Tibial nerve (tissue), 4 donors: ENCODE data around the gene LHPP. TPM values are rescaled to one million over a fixed set of nuclear protein-coding genes. Genes with fewer than 3 reads are reported as not detected.

Experiments
- DNase-seq, 2 donors: peaks; one replicate each; pipeline ENCODE4 v3.0.0-alpha.2; 2019; ENCODE audit warnings: low spot score in 2 of 2
- H3K27ac ChIP-seq, 4 donors: fragments of 200-600 bp; sonication (generic) in 3 of 4; one replicate each; pipeline ENCODE4 v1.5.1; 2017 to 2019; ENCODE audit warnings: mild to moderate bottlenecking in 1 of 4
- H3K27me3 ChIP-seq, 2 donors: fragments of 200-600 bp; sonication (generic) in 1 of 2; one replicate each; pipeline versions ENCODE4 v1.5.1 to v1.6.0; 2017 to 2019
- H3K36me3 ChIP-seq, 3 donors: fragments of 200-600 bp; sonication (generic); one replicate each; pipeline ENCODE4 v1.5.1; 2018 to 2019
- H3K4me1 ChIP-seq, 4 donors: fragments of 200-600 bp; sonication (generic) in 3 of 4; one replicate each; pipeline ENCODE4 v1.5.1; 2017 to 2019
- H3K4me3 ChIP-seq, 4 donors: fragments of 200-600 bp; sonication (generic) in 3 of 4; one replicate each; pipeline ENCODE4 v1.5.1; 2017 to 2019; ENCODE audit warnings: mild to moderate bottlenecking in 1 of 4, moderate library complexity in 1 of 4
- H3K9me3 ChIP-seq, 4 donors: fragments of 200-600 bp; sonication (generic) in 3 of 4; one replicate each; pipeline ENCODE4 v1.5.1; 2017 to 2019
- EP300 ChIP-seq, 2 donors: sonication (generic); formaldehyde crosslinking; IDR thresholded peaks; one replicate each; pipeline ENCODE4 v1.6.1; 2017; ENCODE audit warnings: antibody characterized with exemption in 2 of 2, mild to moderate bottlenecking in 1 of 2
- POLR2A ChIP-seq, 2 donors: fragments of 450-650 bp; IDR thresholded peaks; one replicate each; pipeline ENCODE4 v1.6.1; 2017; ENCODE audit warnings: antibody characterized with exemption in 2 of 2, mild to moderate bottlenecking in 2 of 2, moderate library complexity in 2 of 2
- WGBS, 2 donors: methylation state at CpG; one replicate each; pipeline ENCODE4 v1.1.5; 2018; 5-methylcytosine and 5-hydroxymethylcytosine counted together
- total RNA-seq, 4 donors: library from RNA; depleted of rRNA; stranded (reverse); fragments of >200 nt; gene quantifications; one replicate each; pipeline ENCODE4 v1.1.0, GENCODE V29; 2016
- TF ChIP-seq, protein P1 (sequence below), 5 experiments: fragments of 200-600 bp in 3 of 5; fragments of 450-650 bp in 2 of 5; sonication (generic) in 3 of 5; IDR thresholded peaks; one replicate each; pipeline ENCODE4 v1.5.1; 2016 to 2019; ENCODE audit warnings: antibody characterized with exemption in 5 of 5, mild to moderate bottlenecking in 3 of 5, moderate library complexity in 2 of 5

The LHPP gene
- total RNA-seq, 4 donors from 2014 or later, result 25.5 to 211 (median 123) TPM

- no peak overlapping the region for H3K27ac ChIP-seq
- H3K9me3 ChIP-seq, result peaks cover 0 to 2% (median 0%) of the 10 kb centered on the region in 4 donors
- no peak for TF ChIP-seq POLR2A (IDR thresholded peaks at IDR 0.05)
- no peak for TF ChIP-seq EP300 (IDR thresholded peaks at IDR 0.05)
- TF ChIP-seq, protein P1, sequence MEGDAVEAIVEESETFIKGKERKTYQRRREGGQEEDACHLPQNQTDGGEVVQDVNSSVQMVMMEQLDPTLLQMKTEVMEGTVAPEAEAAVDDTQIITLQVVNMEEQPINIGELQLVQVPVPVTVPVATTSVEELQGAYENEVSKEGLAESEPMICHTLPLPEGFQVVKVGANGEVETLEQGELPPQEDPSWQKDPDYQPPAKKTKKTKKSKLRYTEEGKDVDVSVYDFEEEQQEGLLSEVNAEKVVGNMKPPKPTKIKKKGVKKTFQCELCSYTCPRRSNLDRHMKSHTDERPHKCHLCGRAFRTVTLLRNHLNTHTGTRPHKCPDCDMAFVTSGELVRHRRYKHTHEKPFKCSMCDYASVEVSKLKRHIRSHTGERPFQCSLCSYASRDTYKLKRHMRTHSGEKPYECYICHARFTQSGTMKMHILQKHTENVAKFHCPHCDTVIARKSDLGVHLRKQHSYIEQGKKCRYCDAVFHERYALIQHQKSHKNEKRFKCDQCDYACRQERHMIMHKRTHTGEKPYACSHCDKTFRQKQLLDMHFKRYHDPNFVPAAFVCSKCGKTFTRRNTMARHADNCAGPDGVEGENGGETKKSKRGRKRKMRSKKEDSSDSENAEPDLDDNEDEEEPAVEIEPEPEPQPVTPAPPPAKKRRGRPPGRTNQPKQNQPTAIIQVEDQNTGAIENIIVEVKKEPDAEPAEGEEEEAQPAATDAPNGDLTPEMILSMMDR (IDR thresholded peaks at IDR 0.05), result no peak
- WGBS, 2 donors, result 76 to 83% methylated on average over 8 to 10 of the region's 10 CpGs
- no peak overlapping the region for H3K4me3 ChIP-seq
- no peaks in the 10 kb centered on the region for H3K27me3 ChIP-seq
- H3K4me1 ChIP-seq, result no peaks in the 10 kb centered on the region
- no peak for DNase-seq
- H3K36me3 ChIP-seq, result peaks cover 0 to 12% (median 0%) of the 10 kb centered on the region in 3 donors
These were observed 20.7 kb downstream of the LHPP start for GRCh38 chr10:124482236-124482800.

- Histone ChIP-seq H3K27me3 (no peaks in the 10 kb centered on the region), H3K9me3 (peaks cover 0 to 2% (median 0%) of the 10 kb centered on the region in 4 donors), H3K36me3 (peaks cover 0 to 14% (median 0%) of the 10 kb centered on the region in 3 donors), H3K4me3 (no peak overlapping the region), H3K4me1 (no peaks in the 10 kb centered on the region), H3K27ac (no peak overlapping the region)
- 93 to 96% methylated on average over 12 of the region's 12 CpGs for WGBS, 2 donors
- no peak for TF ChIP-seq POLR2A (IDR thresholded peaks at IDR 0.05)
- TF ChIP-seq, protein P1 (IDR thresholded peaks at IDR 0.05), result no peak
- TF ChIP-seq EP300 (IDR thresholded peaks at IDR 0.05), result no peak
- no peak for DNase-seq
These were observed 21.3 kb downstream of the LHPP start for GRCh38 chr10:124482876-124483275.

- TF ChIP-seq, protein P1 (IDR thresholded peaks at IDR 0.05), result no peak
- no peak for TF ChIP-seq EP300 (IDR thresholded peaks at IDR 0.05)
- no peak for TF ChIP-seq POLR2A (IDR thresholded peaks at IDR 0.05)
- Histone ChIP-seq H3K27ac (no peak overlapping the region), H3K36me3 (peaks cover 0 to 20% (median 0%) of the 10 kb centered on the region in 3 donors), H3K4me1 (no peaks in the 10 kb centered on the region), H3K9me3 (peaks cover 0 to 2% (median 0%) of the 10 kb centered on the region in 4 donors), H3K27me3 (no peaks in the 10 kb centered on the region), H3K4me3 (no peak overlapping the region)
- DNase-seq, result no peak
- 92 to 94% methylated on average over 15 to 17 of the region's 17 CpGs for WGBS, 2 donors
These were observed 22.4 kb downstream of the LHPP start for GRCh38 chr10:124484031-124484430.

DNA sequence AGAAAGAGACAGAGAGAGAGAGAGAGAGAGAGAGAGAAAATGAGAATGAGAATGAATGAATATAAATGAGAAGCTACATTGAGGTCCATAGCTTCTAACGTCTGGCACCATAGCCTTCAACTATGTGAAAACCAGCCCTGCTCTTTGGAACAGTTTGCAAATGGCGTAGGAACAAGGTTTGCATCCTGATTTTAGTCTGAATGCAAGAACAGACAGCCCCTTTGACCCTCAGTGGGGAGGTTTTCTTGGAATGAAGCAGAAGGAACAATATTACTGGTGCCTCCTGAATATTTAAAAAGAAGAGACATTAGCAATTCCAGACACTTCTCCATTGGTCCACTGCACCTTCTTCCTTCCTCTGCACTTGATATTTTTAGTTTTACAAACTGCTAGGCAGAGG, 23.0 kb downstream of the LHPP start:
- H3K36me3 ChIP-seq, result peaks cover 0 to 27% (median 0%) of the 10 kb centered on the region in 3 donors
- DNase-seq, result no peak

DNA sequence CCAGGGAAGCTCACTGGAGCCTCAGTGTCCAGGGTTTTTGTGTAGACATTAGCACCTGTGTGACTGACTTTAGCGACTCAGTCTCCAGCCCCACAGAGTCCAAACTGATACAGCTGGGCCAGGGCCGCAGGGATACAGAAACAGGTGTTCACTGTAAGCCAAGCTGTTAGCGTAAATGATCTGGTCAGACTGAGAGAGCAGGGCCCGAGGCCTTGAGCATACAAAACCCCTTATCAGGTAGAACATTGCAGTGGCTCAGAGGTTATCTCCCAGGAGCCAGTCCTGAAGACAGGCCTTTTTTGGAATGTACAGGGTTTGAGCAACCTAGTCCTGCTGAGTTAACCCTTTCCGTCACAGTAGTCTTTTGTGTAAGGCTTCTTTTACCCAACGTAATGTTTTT, 25.0 kb downstream of the LHPP start:
- peaks cover 0 to 2% (median 0%) of the 10 kb centered on the region in 4 donors for H3K9me3 ChIP-seq
- no peak overlapping the region for H3K27ac ChIP-seq
- peaks cover 0 to 43% (median 0%) of the 10 kb centered on the region in 3 donors for H3K36me3 ChIP-seq
- WGBS, 2 donors, result 97 to 100% methylated on average over 6 of the region's 6 CpGs
- H3K27me3 ChIP-seq, result no peaks in the 10 kb centered on the region
- no peak overlapping the region for H3K4me3 ChIP-seq
- DNase-seq, result no peak
- TF ChIP-seq EP300 (IDR thresholded peaks at IDR 0.05) (no peak), POLR2A (IDR thresholded peaks at IDR 0.05) (no peak)
- TF ChIP-seq, protein P1 (IDR thresholded peaks at IDR 0.05), result no peak
- no peaks in the 10 kb centered on the region for H3K4me1 ChIP-seq

More for the DNA sequence above, 23.0 kb downstream of the LHPP start:
- Histone ChIP-seq H3K9me3 (peaks cover 0 to 2% (median 0%) of the 10 kb centered on the region in 4 donors), H3K27ac (no peak overlapping the region), H3K4me1 (no peaks in the 10 kb centered on the region), H3K4me3 (no peak overlapping the region), H3K27me3 (no peaks in the 10 kb centered on the region)
- TF ChIP-seq EP300 (IDR thresholded peaks at IDR 0.05), result no peak
- TF ChIP-seq, protein P1 (IDR thresholded peaks at IDR 0.05), result no peak
- no peak for TF ChIP-seq POLR2A (IDR thresholded peaks at IDR 0.05)
- 78 to 84% methylated on average over 2 of the region's 2 CpGs for WGBS, 2 donors
